Sigmoid colon (tissue), 7 donors: ENCODE measurements around the gene LCLAT1. TPM values are rescaled to one million over a fixed set of nuclear protein-coding genes. Genes with fewer than 3 reads are reported as not detected.
"Not testable (repeated sequence)": the region's sequence is repeated elsewhere in the genome, so short reads cannot be mapped to it uniquely, and the experiment has no call there.

Source experiments
- DNase-seq: peaks from one replicate; pipeline ENCODE4 v3.0.0-alpha.2; 2019
- H3K27ac ChIP-seq, 4 donors: fragments of 200-600 bp; sonication (generic); one replicate each; pipeline ENCODE4 v1.5.1; 2016 to 2019; ENCODE audit warnings: mild to moderate bottlenecking in 1 of 4
- H3K27me3 ChIP-seq, 3 donors: fragments of 200-600 bp; sonication (generic); one replicate each; pipeline ENCODE4 v1.5.1; 2019; ENCODE audit warnings: mild to moderate bottlenecking in 1 of 3
- H3K36me3 ChIP-seq, 4 donors: fragments of 200-600 bp; sonication (generic); one replicate each; pipeline ENCODE4 v1.5.1; 2016 to 2019
- H3K4me1 ChIP-seq, 4 donors: fragments of 200-600 bp; sonication (generic); one replicate each; pipeline ENCODE4 v1.5.1; 2017 to 2019
- H3K4me3 ChIP-seq, 4 donors: fragments of 200-600 bp; sonication (generic); one replicate each; pipeline ENCODE4 v1.5.1; 2017 to 2019; ENCODE audit warnings: mild to moderate bottlenecking in 2 of 4, moderate library complexity in 1 of 4
- H3K9me3 ChIP-seq, 4 donors: fragments of 200-600 bp in 3 of 4; sonication (generic) in 3 of 4; one replicate each; pipeline versions ENCODE4 v1.5.1 to v1.6.1; 2013 to 2019
- CTCF ChIP-seq, 4 experiments: fragments of 450-650 bp in 3 of 4; fragments of 200-600 bp in 1 of 4; IDR thresholded peaks; one replicate each; pipeline ENCODE4 v1.5.1; 2016 to 2019; ENCODE audit warnings: antibody characterized with exemption in 4 of 4, mild to moderate bottlenecking in 3 of 4, moderate library complexity in 2 of 4
- EP300 ChIP-seq, 4 donors: sonication (generic); formaldehyde crosslinking; IDR thresholded peaks; one replicate each; pipeline ENCODE4 v1.6.1; 2017; ENCODE audit warnings: antibody characterized with exemption in 4 of 4
- POLR2A ChIP-seq, 2 donors: fragments of 450-650 bp; IDR thresholded peaks; one replicate each; pipeline ENCODE4 v1.6.1; 2016; ENCODE audit warnings: antibody characterized with exemption in 2 of 2, mild to moderate bottlenecking in 2 of 2, moderate library complexity in 2 of 2
- POLR2AphosphoS5 ChIP-seq, 4 donors: sonication (generic); formaldehyde crosslinking; IDR thresholded peaks; one replicate each; pipeline ENCODE4 v1.6.1; 2017; ENCODE audit warnings: antibody characterized with exemption in 4 of 4
- WGBS, 2 donors: extraction: QIAGEN DNeasy Blood & Tissue Kit; methylation state at CpG; one replicate each; pipeline ENCODE4 v1.1.7; 2013; 5-methylcytosine and 5-hydroxymethylcytosine counted together
- intact Hi-C: fragments of 100-400 bp; cut with DNase I; formaldehyde crosslinking; loops from one replicate; pipeline ENCODE4 v1.15.1; 2023
- polyA plus RNA-seq, 3 donors: library from polyadenylated mRNA; stranded (reverse); fragments of 200-250 nt; gene quantifications; one replicate each; pipeline ENCODE4 v1.2.3, GENCODE V29; 2013
- total RNA-seq, 4 donors: library from RNA; depleted of rRNA; stranded (reverse); fragments of >200 nt; gene quantifications; one replicate each; pipeline ENCODE4 v1.1.0, GENCODE V29; 2016
- donor health status: healthy with polysubstance abuse.
- donor health status: Bipolar disorder and iron deficiency.
- donor health status: healthy.

Gene LCLAT1
- total and polyA plus RNA-seq, 7 donors: 1.2 to 17.2 (median 10.0) TPM

GRCh38 chr2:30611583-30611982 is 164.5 kb downstream of the LCLAT1 start:
- H3K36me3 ChIP-seq: no peaks in the 10 kb centered on the region
- no peaks in the 10 kb centered on the region for H3K9me3 ChIP-seq
- H3K4me3 ChIP-seq: no peak overlapping the region
- intact Hi-C loops: no loop called here
- H3K27me3 ChIP-seq: no peaks in the 10 kb centered on the region
- no peak for DNase-seq
- TF ChIP-seq CTCF (IDR thresholded peaks at IDR 0.05) (no peak), POLR2A (IDR thresholded peaks at IDR 0.05) (no peak), POLR2AphosphoS5 (IDR thresholded peaks at IDR 0.05) (no peak), EP300 (IDR thresholded peaks at IDR 0.05) (no peak)
- no peak overlapping the region for H3K27ac ChIP-seq
- peaks cover 0 to 11% (median 0%) of the 10 kb centered on the region in 4 donors for H3K4me1 ChIP-seq
- 83 to 86% methylated on average over 4 of the region's 4 CpGs for WGBS, 2 donors

GRCh38 chr2:30612371-30612770 is 165.3 kb downstream of the LCLAT1 start:
- no peak overlapping the region for H3K4me3 ChIP-seq
- H3K27ac ChIP-seq: no peak overlapping the region
- WGBS, 2 donors: 75 to 90% methylated on average over 2 of the region's 2 CpGs
- no peaks in the 10 kb centered on the region for H3K27me3 ChIP-seq
- TF ChIP-seq EP300 (IDR thresholded peaks at IDR 0.05) (no peak), POLR2A (IDR thresholded peaks at IDR 0.05) (no peak), POLR2AphosphoS5 (IDR thresholded peaks at IDR 0.05) (no peak), CTCF (IDR thresholded peaks at IDR 0.05) (no peak)
- no peaks in the 10 kb centered on the region for H3K9me3 ChIP-seq
- H3K36me3 ChIP-seq: no peaks in the 10 kb centered on the region
- DNase-seq: no peak
- peaks cover 0 to 11% (median 0%) of the 10 kb centered on the region in 4 donors for H3K4me1 ChIP-seq
- intact Hi-C loops: no loop called here

GRCh38 chr2:30613001-30613400 is 166.0 kb downstream of the LCLAT1 start:
- DNase-seq: no peak
- TF ChIP-seq POLR2AphosphoS5 (IDR thresholded peaks at IDR 0.05) (no peak), POLR2A (IDR thresholded peaks at IDR 0.05) (no peak), CTCF (IDR thresholded peaks at IDR 0.05) (no peak), EP300 (IDR thresholded peaks at IDR 0.05) (no peak)
- H3K27me3 ChIP-seq: no peaks in the 10 kb centered on the region
- intact Hi-C loops: no loop called here
- peaks cover 0 to 11% (median 0%) of the 10 kb centered on the region in 4 donors for H3K4me1 ChIP-seq
- no peak overlapping the region for H3K4me3 ChIP-seq
- 88 to 96% methylated on average over 2 of the region's 2 CpGs for WGBS, 2 donors
- H3K36me3 ChIP-seq: no peaks in the 10 kb centered on the region
- H3K9me3 ChIP-seq: no peaks in the 10 kb centered on the region
- no peak overlapping the region for H3K27ac ChIP-seq

- intact Hi-C loops: not testable (repeated sequence)
- H3K4me1 ChIP-seq: peaks cover 0 to 11% (median 0%) of the 10 kb centered on the region in 4 donors
Measured at GRCh38 chr2:30614227-30614626, 167.2 kb downstream of the LCLAT1 start.

GRCh38 chr2:30615926-30616325 is 168.9 kb downstream of the LCLAT1 start:
- Histone ChIP-seq H3K27ac (no peak overlapping the region), H3K4me3 (no peak overlapping the region), H3K27me3 (no peaks in the 10 kb centered on the region), H3K4me1 (peaks cover 0 to 11% (median 0%) of the 10 kb centered on the region in 4 donors), H3K9me3 (no peaks in the 10 kb centered on the region), H3K36me3 (no peaks in the 10 kb centered on the region)
- intact Hi-C loops: no loop called here
- WGBS, 2 donors: 90 to 92% methylated on average over 1 of the region's 1 CpG
- DNase-seq: no peak
- TF ChIP-seq POLR2A (IDR thresholded peaks at IDR 0.05) (no peak), POLR2AphosphoS5 (IDR thresholded peaks at IDR 0.05) (no peak), CTCF (IDR thresholded peaks at IDR 0.05) (no peak), EP300 (IDR thresholded peaks at IDR 0.05) (no peak)

More at GRCh38 chr2:30614227-30614626, 167.2 kb downstream of the LCLAT1 start:
- not testable (repeated sequence) for H3K27ac ChIP-seq, H3K4me3 ChIP-seq, H3K36me3 ChIP-seq, H3K9me3 ChIP-seq, DNase-seq, H3K27me3 ChIP-seq
- WGBS, 2 donors: 97 to 100% methylated on average over 1 of the region's 4 CpGs
